Measurements from ENCODE around the gene EYA2.
"Not testable (repeated sequence)": the region's sequence is repeated elsewhere in the genome, so short reads cannot be mapped to it uniquely, and the experiment has no call there.

DNA sequence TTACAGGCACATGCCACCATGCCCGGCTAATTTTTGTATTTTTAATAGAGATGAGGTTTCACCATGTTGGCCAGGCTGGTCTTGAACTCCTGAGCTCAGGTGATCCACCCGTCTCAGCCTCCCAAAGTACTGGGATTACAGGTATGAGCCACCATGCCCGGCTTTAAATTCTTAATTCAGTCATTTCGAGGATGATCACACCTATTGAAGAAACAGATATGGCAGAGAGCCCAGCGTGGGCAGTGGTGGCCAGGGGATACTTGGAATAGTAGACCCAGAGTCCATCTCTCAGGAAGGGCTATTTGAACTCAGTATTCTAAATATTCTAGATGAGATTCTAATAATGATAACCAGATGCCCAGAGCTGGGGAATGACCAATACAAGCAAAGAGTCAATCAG lies 281.6 kb downstream of the EYA2 start:
- TF ChIP-seq, protein P1, sequence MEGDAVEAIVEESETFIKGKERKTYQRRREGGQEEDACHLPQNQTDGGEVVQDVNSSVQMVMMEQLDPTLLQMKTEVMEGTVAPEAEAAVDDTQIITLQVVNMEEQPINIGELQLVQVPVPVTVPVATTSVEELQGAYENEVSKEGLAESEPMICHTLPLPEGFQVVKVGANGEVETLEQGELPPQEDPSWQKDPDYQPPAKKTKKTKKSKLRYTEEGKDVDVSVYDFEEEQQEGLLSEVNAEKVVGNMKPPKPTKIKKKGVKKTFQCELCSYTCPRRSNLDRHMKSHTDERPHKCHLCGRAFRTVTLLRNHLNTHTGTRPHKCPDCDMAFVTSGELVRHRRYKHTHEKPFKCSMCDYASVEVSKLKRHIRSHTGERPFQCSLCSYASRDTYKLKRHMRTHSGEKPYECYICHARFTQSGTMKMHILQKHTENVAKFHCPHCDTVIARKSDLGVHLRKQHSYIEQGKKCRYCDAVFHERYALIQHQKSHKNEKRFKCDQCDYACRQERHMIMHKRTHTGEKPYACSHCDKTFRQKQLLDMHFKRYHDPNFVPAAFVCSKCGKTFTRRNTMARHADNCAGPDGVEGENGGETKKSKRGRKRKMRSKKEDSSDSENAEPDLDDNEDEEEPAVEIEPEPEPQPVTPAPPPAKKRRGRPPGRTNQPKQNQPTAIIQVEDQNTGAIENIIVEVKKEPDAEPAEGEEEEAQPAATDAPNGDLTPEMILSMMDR (IDR thresholded peaks at IDR 0.05), result not testable (repeated sequence)
- TF ChIP-seq POLR2A (IDR thresholded peaks at IDR 0.05), result not testable (repeated sequence)
